ENCODE results near the gene HLCS.

DNA sequence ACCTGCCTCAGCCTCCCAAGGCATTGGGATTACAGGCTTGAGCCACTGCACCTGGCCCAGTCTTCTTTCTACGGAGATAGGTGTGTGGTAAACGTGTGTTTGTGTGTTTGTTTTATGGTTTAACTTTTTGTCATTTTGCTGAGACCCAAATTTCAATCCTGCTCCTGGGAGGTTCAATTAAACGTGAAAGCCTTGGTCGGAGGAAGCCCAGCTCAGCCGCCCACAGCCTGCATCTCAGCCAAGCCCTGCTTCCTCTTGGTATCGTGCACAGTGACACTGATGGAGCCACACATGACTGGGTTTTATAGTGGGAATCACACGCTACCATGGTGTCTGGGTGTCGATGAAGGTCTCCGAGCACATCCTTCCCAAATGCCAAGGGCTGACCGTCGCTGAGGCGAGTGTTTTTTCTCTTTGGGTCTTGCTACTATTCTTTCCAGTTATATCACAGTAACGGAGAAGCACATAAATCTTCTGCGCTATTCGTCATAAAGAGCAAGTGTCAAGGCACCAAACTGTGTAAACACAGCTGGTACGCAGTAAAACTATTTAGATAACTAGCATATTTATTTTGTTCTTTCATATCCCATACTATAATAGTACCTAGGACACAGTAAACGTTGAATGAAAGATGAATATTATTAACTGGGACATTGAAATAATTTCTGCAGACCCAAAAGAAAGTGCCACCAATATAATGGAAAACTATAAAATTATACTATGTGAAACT lies 39.3 kb downstream of the HLCS start:
- TF ChIP-seq CTCF (IDR thresholded peaks at IDR 0.05) (no peak), NFIC (IDR thresholded peaks at IDR 0.05; ENCODE audit: borderline replicate concordance) (no peak), RFX5 (IDR thresholded peaks at IDR 0.05; ENCODE audit: low read length) (no peak), REST (IDR thresholded peaks at IDR 0.05; ENCODE audit: low read depth, low read length) (no peak), SIN3A (IDR thresholded peaks at IDR 0.05; ENCODE audit: borderline replicate concordance, low read depth, low read length) (no peak), EZH2phosphoT487 (IDR thresholded peaks at IDR 0.05; ENCODE audit: borderline replicate concordance, low read depth) (no peak), RAD21 (IDR thresholded peaks at IDR 0.05; ENCODE audit: low read length) (no peak), MXI1 (IDR thresholded peaks at IDR 0.05; ENCODE audit: low read depth, low read length) (no peak), CHD2 (IDR thresholded peaks at IDR 0.05; ENCODE audit: low read length, partially characterized antibody) (no peak)
- TF ChIP-seq, protein P1, sequence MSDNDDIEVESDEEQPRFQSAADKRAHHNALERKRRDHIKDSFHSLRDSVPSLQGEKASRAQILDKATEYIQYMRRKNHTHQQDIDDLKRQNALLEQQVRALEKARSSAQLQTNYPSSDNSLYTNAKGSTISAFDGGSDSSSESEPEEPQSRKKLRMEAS (IDR thresholded peaks at IDR 0.05; ENCODE audit: low read depth), result no peak
